Prostate gland (tissue), 2 donors: ENCODE measurements around the gene CHCHD6.
A peak's percentile ranks its signal among the peaks of the same experiment; 100 is the strongest.

Experiments used
- CTCF ChIP-seq, 4 experiments: fragments of 200-600 bp in 2 of 4; fragments of 450-650 bp in 2 of 4; sonication (generic) in 2 of 4; IDR thresholded peaks; 1 replicate in 3 of 4; 2 replicates in 1 of 4; pipeline ENCODE4 v1.5.1; 2016 to 2019; ENCODE audit warnings: antibody characterized with exemption in 4 of 4, mild to moderate bottlenecking in 2 of 4, moderate library complexity in 2 of 4
- POLR2A ChIP-seq: fragments of 450-650 bp; IDR thresholded peaks from one replicate; pipeline ENCODE4 v1.6.1; 2016; ENCODE audit warnings: antibody characterized with exemption, mild to moderate bottlenecking
- POLR2AphosphoS5 ChIP-seq: sonication (generic); formaldehyde crosslinking; IDR thresholded peaks from one replicate; pipeline ENCODE4 v1.6.1; 2017; ENCODE audit warnings: antibody characterized with exemption

GRCh38 chr3:126956866-126957650 lies 253.0 kb downstream of the CHCHD6 start:
- TF ChIP-seq CTCF (IDR thresholded peaks at IDR 0.05) (peak in 2 of 4 experiments; percentile 42 to 58), POLR2A (no peak), POLR2AphosphoS5 (peak; percentile 50)
